ENCODE results near the gene LRTM2. TPM values are rescaled to one million over a fixed set of nuclear protein-coding genes. Genes with fewer than 3 reads are reported as not detected.

Gene LRTM2
- total RNA-seq, 1 experiment from 2014 or later = not detected

GRCh38 chr12:1852076-1852475, 31.7 kb downstream of the LRTM2 start:
- in situ Hi-C loops (cut with HindIII; ENCODE audit: low pct_unique_long_range_greater_than_20kb, low sequenced_read_pairs) (no loop called here), intact Hi-C loops (cut with micrococcal nuclease; ENCODE audit: unreplicated experiment) (no loop called here)
- Histone ChIP-seq H3K36me3 (ENCODE audit: control insufficient read depth, insufficient read depth, low read length) (no peaks in the 10 kb centered on the region), H3K9me3 (ENCODE audit: control insufficient read depth, insufficient read depth, low read depth, low read length) (no peaks in the 10 kb centered on the region), H3K4me3 (ENCODE audit: low read depth in 2 of 2, low read length in 2 of 2) (no peak overlapping the region), H3K27ac (ENCODE audit: low read length) (no peak overlapping the region), H3K4me1 (ENCODE audit: control insufficient read depth, insufficient read depth, low read length) (no peaks in the 10 kb centered on the region), H3K27me3 (ENCODE audit: control insufficient read depth, insufficient read depth, low read length) (no peaks in the 10 kb centered on the region)
- BruUV-seq (replicated peaks) = no TSS peak
- ChIA-PET CTCF (no interaction called here), POLR2A (no interaction called here)
- no peak for ATAC-seq
- no peak for DNase-seq (ENCODE audit: low read depth, low spot score)
- TF ChIP-seq CTCF (IDR thresholded peaks at IDR 0.05) = no peak
- no peak for TF ChIP-seq SIN3A (IDR thresholded peaks at IDR 0.05; ENCODE audit: borderline replicate concordance, insufficient read depth, low read depth, low read length)

- CTCF ChIA-PET = no interaction called here
- H3K9me3 ChIP-seq (ENCODE audit: control insufficient read depth, insufficient read depth, low read depth, low read length) = no peaks in the 10 kb centered on the region
Measured at GRCh38 chr12:1853716-1854115, 33.4 kb downstream of the LRTM2 start.

GRCh38 chr12:1855241-1855640, 34.9 kb downstream of the LRTM2 start:
- H3K4me1 ChIP-seq (ENCODE audit: control insufficient read depth, insufficient read depth, low read length) = no peaks in the 10 kb centered on the region
- in situ Hi-C loops (cut with HindIII; ENCODE audit: low pct_unique_long_range_greater_than_20kb, low sequenced_read_pairs) (no loop called here), intact Hi-C loops (cut with micrococcal nuclease; ENCODE audit: unreplicated experiment) (no loop called here)
- TF ChIP-seq POLR2AphosphoS5 (IDR thresholded peaks at IDR 0.05; ENCODE audit: low read depth, low read length) (no peak), CTCF (IDR thresholded peaks at IDR 0.05) (no peak), SIN3A (IDR thresholded peaks at IDR 0.05; ENCODE audit: borderline replicate concordance, insufficient read depth, low read depth, low read length) (no peak), TCF7L2 (IDR thresholded peaks at IDR 0.05; ENCODE audit: low read depth, low read length) (no peak), REST (IDR thresholded peaks at IDR 0.05; ENCODE audit: insufficient read depth in 1 of 2, low read depth in 2 of 2, low read length in 1 of 2) (no peak)
- H3K27me3 ChIP-seq (ENCODE audit: control insufficient read depth, insufficient read depth, low read length) = no peaks in the 10 kb centered on the region
- DNase-seq (ENCODE audit: low read depth, low spot score) (no peak), ATAC-seq (no peak)
- no TSS peak for BruUV-seq (replicated peaks)
- no peaks in the 10 kb centered on the region for H3K36me3 ChIP-seq (ENCODE audit: control insufficient read depth, insufficient read depth, low read length)
- ChIA-PET POLR2A (no interaction called here), CTCF (no interaction called here)
- no peak overlapping the region for H3K27ac ChIP-seq (ENCODE audit: low read length)
- no peaks in the 10 kb centered on the region for H3K9me3 ChIP-seq (ENCODE audit: control insufficient read depth, insufficient read depth, low read depth, low read length)
- H3K4me3 ChIP-seq (ENCODE audit: low read depth in 2 of 2, low read length in 2 of 2) = no peak overlapping the region

More at GRCh38 chr12:1853716-1854115, 33.4 kb downstream of the LRTM2 start:
- H3K27me3 ChIP-seq (ENCODE audit: control insufficient read depth, insufficient read depth, low read length) = no peaks in the 10 kb centered on the region
- no TSS peak for BruUV-seq (replicated peaks)
- in situ Hi-C loops (cut with HindIII; ENCODE audit: low pct_unique_long_range_greater_than_20kb, low sequenced_read_pairs) (no loop called here), intact Hi-C loops (cut with micrococcal nuclease; ENCODE audit: unreplicated experiment) (no loop called here)
- DNase-seq (ENCODE audit: low read depth, low spot score) = no peak
- no peaks in the 10 kb centered on the region for H3K36me3 ChIP-seq (ENCODE audit: control insufficient read depth, insufficient read depth, low read length)
- TF ChIP-seq SIN3A (IDR thresholded peaks at IDR 0.05; ENCODE audit: borderline replicate concordance, insufficient read depth, low read depth, low read length) = no peak
- TF ChIP-seq POLR2AphosphoS5 (IDR thresholded peaks at IDR 0.05; ENCODE audit: low read depth, low read length) = no peak
- no peak overlapping the region for H3K4me3 ChIP-seq (ENCODE audit: low read depth in 2 of 2, low read length in 2 of 2)
- POLR2A ChIA-PET = no interaction called here
- no peaks in the 10 kb centered on the region for H3K4me1 ChIP-seq (ENCODE audit: control insufficient read depth, insufficient read depth, low read length)
- H3K27ac ChIP-seq (ENCODE audit: low read length) = no peak overlapping the region
- no peak for ATAC-seq
